HG03045 (cell line): ENCODE data around the gene GPS1.
A peak's percentile ranks its signal among the peaks of the same experiment; 100 is the strongest.
"Not testable (repeated sequence)": the region's sequence is repeated elsewhere in the genome, so short reads cannot be mapped to it uniquely, and the experiment has no call there.

ENCODE experiments used
- ATAC-seq: cut with Tn5 transposase; IDR thresholded peaks from one replicate; pipeline ENCODE4 v1.9.1; 2021; ENCODE audit warnings: mild to moderate bottlenecking, moderate library complexity; ENCODE audit not compliant: unreplicated experiment

GPS1 gene

DNA sequence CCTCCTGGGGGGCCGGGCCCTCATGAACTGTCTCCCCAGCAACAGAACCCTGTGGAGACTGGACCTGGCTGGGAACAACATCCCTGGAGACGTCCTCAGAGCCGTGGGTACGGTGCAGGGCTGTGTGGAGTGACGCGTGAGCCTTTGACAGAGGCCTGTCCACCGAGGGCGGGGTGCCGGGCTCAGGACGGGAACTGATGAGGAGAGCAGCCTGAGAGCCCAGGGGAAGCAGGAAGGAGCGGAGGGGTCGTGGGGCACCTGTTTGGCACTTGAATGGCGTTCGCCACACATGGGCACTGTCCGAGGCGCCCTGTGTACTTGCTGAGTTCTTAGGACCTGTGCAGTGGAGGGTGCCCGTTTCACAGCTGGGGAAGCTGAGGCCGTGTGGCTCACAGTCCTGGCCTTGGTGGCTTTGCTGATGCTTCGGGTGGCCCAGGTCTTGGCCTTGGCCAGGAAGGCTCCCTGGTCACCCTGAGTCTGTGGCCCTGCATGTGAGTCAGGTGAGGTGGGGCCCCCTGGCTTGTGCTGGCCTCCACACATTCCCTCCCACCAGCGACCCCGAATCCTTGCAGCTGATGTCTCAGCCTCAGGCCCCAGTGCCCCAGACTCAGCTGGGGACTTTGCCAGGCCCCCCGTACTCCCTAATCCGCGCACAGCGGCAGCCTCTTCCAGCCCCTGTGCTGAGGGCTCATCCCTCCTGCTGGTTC, 26.1 kb upstream of the GPS1 start:
- ATAC-seq: no peak

DNA sequence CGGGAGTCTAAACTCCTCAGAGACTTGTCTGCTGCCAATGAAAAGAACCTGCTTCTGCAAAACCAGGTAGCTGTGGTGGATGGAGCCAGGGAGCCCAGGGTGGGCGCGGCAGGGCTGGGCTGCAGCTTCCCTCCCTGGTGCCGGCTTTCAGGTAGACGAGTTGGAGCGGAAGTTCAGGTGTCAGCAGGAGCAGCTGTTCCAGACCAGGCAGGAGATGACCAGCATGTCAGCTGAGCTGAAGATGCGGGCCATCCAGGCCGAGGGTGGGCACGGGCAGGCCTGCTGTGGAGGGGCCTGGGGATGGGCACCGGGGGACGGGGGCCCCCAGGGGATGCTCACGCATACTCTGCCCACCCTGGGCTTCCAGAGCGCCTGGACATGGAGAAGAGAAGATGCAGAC, 23.5 kb upstream of the GPS1 start:
- ATAC-seq: no peak

DNA sequence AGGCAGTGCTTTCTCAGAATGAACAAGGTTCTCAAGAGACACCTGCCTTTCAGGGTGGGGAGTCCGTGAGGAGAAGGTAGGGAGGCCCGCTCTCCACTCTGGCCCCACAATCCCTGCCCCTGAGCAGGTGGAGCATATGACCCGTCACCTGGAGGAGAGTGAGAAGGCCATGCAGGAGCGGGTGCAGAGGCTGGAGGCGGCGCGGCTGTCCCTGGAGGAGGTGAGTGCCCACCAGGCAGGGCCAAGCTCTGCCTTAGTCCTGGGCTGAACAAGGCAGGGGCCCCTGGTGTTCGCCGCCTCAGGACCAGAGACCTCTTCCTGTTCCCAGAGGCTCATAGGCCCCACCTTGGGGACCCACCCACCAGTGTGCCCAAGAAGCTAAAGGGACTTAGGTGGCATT, 22.7 kb upstream of the GPS1 start:
- ATAC-seq: no peak

DNA sequence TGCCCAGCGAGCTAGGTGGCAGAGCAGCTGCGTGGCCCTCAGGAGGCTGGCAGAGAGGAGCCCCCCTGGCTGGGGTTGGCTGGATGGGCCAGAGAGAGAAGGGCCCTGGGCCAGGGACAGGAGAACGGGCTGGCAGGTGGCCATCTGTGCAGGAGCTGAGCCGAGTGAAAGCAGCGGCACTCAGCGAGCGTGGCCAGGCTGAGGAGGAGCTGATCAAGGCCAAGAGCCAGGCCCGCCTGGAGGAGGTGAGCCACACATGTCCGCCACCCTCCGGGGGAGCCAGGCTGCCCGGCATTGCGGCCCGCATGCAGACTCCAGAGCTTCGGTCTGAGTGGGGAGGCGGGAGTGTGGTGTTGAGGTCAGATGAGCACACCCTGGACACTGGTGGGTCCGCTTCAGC, 22.3 kb upstream of the GPS1 start:
- no peak for ATAC-seq

DNA sequence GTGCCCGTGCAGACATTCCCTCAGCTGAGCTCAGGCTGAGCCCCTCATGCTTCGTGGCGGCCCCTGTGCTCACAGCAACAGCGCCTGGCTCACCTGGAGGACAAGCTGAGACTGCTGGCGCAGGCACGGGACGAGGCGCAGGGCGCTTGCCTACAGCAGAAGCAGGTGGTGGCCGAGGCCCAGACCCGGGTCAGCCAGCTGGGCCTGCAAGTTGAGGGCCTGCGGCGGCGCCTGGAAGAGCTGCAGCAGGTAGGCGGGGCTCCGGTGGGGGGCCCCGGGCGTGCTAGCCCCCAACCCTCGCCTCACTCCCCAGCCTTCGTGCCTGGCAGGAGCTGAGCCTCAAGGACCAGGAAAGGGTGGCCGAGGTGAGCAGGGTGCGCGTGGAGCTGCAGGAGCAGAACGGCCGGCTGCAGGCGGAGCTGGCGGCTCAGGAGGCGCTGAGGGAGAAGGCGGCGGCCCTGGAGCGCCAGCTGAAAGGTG, 21.7 kb upstream of the GPS1 start:
- ATAC-seq: no peak

DNA sequence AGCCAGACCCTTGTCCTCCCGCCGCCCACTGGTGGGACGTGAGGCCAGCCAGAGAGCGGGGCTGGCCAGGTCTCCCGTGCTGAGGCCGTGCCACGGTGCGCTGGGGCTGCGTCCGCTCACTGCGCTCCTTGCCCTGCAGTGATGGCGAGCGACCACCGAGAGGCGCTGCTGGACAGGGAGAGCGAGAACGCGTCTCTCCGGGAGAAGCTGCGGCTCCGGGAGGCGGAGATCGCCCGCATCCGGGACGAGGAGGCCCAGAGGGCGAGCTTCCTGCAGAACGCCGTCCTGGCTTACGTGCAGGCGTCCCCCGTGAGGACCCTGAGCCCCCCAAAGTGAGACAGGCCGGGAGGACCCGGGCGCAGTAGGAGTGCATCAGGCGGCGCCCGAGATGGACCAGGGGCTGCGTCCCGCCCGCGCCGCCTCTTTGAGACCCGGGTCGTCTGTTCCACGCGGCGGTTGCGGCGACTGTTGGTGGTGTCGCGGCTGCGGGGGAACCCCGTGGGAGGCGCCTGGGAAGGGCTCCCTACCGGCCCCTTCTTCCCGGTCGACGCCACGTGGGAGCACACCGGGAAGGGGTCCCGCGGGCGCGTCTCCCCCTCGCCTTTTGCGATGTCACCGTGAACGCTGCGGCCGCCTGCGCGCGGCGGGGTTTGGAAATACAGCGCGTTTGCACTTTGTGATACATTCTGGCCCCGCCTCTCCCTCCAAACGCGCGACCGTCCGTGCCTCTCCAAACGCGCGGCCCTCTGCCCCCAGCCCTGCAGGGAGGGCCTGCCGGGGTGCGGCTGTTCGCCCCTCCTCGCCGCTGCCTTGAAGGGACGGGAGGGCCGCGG, 21.0 kb upstream of the GPS1 start:
- no peak for ATAC-seq

DNA sequence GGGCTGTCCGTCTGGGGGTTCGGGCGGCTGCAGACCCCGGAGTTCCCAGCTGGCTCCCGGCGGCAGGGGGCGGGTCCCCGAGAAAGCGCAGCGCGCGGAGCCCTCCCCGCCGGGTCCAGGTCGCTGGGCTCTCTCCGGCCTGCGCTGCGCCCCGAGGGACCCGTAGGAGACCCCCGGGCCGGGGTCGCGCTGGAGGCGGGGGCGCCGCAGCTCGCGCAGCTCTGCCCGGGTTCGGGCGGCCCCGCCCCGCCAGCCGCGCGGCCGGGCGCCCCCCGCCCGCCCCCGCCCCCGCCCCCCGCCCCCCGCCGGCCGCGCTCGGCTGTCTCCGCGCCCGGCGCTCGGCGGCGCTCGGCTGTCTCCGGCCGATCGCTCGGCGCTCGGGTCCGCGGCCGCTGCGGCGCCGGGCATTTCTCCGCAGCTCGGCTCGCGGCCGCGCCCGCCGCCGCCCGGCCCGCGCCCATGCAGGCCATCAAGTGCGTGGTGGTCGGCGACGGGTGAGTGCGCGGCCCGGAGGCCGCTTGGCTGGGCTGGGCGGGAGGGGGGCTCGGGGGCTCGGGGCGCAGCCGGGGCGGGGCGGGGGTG, 20.3 kb upstream of the GPS1 start, which contains the start of gene RAC3:
TSS of gene RAC3 (plus strand) at position 376 of the 582 bp plus-strand sequence. CDS start at position 460, 84 bp downstream.
- no peak for ATAC-seq

DNA sequence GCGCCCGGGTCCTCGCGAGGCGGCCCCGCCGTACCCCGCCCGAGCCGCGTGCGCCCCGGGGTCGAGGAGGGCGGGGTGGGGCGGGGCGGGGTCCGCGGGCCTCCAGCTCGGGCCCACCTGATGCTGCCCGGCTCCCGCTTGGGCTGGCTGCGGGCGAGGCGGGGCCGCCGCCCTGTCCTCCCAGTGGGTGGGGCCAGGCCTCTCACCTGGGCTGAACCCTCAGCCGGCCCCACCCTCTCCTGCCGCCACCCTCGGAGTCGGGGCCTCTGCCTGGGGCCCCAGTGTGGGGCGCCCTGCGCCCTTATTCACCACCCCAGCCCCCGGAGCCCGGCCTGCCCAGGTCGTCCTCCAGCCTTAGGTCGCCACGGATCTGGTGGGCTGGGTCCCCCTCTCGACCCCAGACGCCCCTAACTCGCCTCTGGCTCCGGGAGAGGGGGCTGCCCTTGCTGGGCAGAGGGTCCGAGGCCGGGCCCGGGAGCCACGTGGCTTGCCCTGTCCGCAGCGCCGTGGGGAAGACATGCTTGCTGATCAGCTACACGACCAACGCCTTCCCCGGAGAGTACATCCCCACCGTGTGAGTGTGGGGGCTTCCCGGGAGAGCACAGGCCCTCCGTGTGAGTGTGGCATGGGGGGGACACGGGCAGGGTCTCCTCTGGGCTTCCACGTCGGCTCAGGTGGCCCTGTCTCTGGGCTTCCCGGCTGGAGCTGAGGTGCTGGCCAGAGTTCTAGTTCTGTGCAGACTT, 19.6 kb upstream of the GPS1 start:
- no peak for ATAC-seq

DNA sequence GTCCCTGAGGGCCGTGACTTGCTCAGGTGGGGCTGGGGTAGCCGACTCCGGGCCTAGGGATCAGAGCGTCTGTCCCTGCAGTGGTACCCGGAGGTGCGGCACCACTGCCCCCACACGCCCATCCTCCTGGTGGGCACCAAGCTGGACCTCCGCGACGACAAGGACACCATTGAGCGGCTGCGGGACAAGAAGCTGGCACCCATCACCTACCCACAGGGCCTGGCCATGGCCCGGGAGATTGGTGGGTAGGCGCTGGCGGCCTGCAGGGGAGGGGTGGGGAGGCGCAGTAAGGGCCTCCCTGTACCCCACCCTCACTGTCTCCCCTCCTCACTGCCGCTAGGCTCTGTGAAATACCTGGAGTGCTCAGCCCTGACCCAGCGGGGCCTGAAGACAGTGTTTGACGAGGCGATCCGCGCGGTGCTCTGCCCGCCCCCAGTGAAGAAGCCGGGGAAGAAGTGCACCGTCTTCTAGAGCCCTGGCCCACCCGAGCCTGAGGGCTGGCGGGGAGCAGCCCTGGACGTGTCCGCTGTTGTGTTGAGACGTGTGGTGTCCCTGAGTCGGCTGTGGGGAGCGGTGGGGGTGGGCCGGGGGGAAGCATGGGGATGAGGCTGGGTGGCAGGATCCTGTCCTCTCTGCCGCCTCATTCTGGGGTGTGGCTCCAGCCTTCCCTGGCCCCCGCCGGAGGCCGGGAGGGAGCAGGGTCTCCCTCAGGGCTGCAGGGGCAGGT, 18.2 kb upstream of the GPS1 start:
- ATAC-seq: no peak

DNA sequence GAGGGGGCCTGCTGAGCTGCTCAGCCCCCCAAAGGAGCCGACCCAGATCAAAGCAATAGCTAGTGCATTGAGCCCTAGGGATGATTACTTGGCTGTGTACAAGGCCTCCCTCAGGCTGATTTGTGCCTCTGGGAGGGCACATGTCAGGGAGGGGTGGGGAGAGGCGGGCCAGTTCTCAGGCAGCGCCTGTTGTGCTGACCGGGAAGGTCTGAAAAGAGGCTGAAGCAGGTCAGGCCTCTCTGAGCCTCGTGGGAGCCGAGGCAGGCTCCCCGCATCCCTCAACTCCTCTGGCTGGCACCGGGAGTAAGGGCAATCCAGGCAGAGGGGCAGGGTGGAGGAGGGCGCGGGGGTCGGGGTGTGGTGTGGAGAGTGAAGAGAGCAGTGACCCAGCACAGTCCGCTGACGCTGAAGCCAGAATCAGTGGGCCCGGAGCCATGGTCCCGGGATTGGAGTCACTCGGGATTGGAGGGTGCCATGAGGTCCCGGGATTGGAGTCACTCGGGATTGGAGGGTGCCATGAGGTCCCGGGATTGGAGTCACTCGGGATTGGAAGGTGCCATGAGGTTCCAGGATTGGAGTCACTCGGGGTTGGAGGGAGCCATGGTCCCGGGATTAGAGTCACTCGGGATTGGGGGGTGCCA, 17.2 kb upstream of the GPS1 start:
- no peak for ATAC-seq

DNA sequence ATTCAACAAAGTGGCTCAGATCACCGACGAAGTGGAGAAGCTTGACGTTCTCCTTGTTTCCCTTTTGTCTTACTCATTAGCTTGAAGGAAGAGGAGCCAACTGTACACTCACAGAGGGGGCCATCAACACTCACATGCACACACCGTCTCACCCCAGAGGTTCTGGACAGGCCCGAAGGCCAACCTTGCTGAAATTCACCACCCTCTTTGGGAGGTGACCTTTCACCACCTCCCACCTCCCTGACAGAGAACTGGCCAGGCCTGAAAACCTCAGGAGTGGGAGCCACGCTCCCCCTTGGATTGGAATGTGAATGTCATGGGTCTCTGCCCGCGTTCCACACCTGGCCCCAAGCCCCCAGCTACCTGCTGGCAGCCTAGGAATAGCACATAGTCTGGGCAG, 16.2 kb upstream of the GPS1 start:
- ATAC-seq: no peak

DNA sequence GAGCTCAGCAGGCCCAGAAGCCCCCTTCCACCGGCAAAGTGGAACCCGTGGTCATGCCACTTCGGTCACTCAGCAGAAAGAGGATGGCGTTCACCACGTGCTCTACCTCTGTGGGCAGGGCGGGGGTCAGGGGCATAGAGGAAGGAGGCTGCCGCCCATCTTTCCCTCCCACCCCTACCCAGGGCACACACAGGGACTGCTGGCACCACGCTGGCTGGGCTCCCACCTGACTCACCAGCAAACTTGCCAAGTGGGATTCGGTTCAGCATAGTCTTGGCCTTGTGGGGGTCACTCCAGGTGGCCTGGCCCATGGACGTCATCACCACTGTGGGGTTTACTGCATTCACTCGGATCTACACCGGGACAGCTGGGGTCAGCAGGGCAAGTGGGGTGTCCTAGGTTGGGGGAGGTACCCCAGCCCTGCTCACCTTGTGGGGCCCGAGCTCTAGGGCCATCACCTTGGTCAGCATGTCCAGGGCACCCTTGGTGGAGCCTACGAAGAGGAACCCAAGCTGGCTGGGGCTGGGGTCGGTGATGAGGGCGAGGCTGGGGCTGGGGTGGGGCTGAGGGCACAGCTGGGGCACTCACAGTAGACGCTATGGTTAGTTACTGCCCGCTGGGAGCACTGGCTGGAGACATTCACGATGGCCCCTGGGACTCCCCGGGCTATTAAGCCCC, 15.6 kb upstream of the GPS1 start:
- ATAC-seq: no peak

DNA sequence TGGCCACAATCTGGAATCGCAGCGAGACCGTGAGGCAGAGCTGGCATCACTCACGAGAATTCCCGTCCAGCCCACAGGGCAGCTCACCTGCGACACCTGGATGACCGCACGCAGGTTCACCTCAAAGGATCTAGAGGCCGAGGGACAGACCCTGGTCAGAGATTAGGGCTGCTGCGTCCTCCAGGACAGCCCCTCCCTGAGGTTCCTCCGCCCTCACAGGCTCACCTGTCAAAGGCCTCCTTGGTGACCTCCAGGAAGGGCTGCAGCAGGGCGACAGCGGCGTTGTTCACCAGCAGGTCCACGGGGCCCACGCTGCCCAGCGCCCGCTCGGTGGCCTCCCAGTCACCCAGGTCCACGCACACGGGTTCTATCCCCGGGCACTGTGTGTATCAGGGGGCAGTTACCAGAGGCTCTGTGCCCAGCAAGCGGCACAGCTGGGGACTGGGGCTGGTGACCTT, 15.0 kb upstream of the GPS1 start:
- ATAC-seq: no peak

DNA sequence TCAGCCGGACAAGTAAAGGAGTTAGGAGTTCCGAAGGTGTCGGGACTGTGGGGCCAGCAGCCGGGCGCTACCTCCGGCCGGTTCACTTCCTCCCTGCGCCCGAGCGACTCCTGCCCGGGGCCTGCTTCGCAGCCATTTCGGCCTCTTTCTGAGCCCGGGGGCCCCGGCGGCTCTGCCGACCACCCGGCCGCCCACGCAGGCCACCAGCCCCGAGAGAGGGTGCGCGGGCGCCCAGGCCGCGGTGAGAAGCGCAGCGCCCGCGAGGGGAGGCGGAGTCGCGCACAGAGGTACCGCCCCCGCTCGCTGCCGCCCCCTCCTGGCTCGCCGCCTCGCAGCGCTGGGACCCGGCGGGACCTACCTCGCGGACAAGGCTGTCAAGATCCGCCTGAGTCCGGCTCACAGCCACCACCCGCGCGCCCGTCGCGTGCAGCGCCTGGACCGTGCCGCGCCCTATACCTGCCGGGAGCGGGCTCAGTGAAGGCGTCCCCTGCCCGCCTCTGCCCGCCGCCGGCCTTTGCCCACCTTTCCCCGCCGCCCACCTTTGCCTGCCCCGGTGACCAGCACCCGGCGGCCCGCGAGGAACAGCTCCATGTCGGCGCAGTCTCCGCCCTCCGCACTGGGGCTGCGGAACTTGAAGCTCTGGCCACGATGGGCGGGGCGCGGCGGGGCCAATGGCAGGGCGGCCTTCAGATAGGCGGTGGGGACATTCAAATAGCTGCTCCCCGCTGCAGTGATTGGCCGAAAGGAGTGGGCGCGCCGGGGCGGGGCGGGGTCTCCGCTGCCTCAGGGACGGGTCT, 14.4 kb upstream of the GPS1 start, which contains the start of gene DCXR:
TSS of gene DCXR (minus strand) at position 606 of the 797 bp plus-strand sequence. CDS start at position 591, 15 bp downstream.
- peak; percentile 89 for ATAC-seq

DNA sequence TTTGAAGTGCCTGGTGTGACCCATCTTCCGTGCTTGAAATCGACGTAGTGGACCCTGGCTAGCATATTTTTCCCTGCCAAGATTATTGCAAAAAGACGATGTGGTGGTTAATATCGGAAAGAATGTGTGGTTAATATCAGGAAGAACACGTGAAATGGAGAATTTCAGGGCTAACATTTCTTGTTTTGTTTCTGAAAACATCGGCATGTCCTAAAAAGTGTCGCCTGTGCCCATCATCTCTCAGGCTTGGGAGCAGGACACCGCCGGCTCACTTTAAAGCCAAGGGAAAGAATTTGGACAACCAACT, 13.9 kb upstream of the GPS1 start:
- ATAC-seq: no peak

DNA sequence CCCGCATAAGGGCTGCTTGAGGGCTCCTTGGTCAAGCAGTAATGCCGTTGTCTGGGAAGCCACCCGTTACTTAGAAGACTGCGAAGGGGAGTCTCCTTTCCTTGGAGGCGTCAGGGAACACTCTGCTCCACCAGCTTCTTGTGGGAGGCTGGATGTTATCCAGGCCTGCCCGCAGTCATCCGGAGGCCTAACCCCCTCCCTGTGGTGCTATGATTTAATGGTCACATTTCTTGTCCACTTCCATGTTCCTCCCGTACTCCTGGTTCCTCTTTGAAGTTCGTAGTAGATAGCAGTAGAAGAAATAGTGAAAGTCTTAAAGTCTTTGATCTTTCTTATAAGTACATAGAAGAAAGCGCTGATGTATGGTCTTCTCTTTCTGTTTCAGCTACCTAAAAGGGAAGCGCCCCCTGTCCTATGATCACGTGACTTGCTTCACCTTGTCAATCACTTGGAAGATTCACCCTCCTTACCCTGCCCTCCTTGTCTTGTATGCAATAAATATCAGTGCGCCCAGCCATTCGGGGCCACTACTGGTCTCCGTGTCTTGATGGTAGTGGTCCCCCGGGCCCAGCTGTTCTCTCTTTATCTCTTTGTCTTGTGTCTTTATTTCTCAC, 12.8 kb upstream of the GPS1 start:
- ATAC-seq: not testable (repeated sequence)

DNA sequence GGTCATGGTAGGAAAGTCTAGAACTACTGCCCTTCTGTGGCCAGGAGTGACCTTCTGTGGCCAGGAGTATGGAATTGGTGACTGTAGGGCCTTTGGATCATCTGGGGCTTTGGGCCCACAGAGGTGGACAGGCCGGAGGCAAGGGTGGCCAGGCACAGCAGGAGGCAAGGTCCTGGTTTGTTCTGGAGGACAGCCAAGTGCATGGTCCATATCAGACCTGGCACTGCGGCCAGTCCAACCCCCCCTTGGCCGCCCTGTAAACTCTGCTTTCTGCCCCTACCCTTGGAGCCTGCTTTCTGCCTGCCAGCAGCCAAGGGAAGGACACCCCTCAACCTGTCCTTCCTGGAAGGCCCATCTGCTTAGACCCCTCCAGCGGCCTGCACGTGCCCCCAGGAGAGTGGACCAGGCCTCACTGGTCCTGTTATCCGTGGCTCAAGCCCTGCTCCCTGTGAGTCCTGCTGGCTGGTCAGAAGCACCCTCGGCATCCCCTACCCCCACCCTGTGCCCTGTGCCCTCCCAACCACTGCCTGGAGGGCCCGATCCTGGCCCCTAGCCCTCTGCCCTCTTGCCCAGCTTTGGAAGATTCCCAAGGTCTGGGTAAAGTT, 11.9 kb upstream of the GPS1 start:
- no peak for ATAC-seq
